HG02642 (cell line): ENCODE results near the gene CCDC136.

Experiments used
- ATAC-seq: cut with Tn5 transposase; IDR thresholded peaks from one replicate; pipeline ENCODE4 v1.9.1; 2021; ENCODE audit warnings: mild to moderate bottlenecking; ENCODE audit not compliant: unreplicated experiment, poor library complexity

Gene CCDC136

GRCh38 chr7:128841921-128842673 is 50.3 kb downstream of the CCDC136 start:
- ATAC-seq = no peak

GRCh38 chr7:128842674-128843641 is 51.2 kb downstream of the CCDC136 start:
- ATAC-seq = no peak

- no peak for ATAC-seq
These were observed 52.3 kb downstream of the CCDC136 start for GRCh38 chr7:128843938-128844621.

- ATAC-seq = no peak
These were observed 53.1 kb downstream of the CCDC136 start for GRCh38 chr7:128844777-128845311.

- no peak for ATAC-seq
These were observed 53.7 kb downstream of the CCDC136 start for GRCh38 chr7:128845475-128845874.

- ATAC-seq = no peak
These were observed 54.2 kb downstream of the CCDC136 start for GRCh38 chr7:128845987-128846386.

- no peak for ATAC-seq
These were observed 55.1 kb downstream of the CCDC136 start for GRCh38 chr7:128846781-128847444.

GRCh38 chr7:128847721-128848211 is 56.0 kb downstream of the CCDC136 start:
- ATAC-seq = no peak

GRCh38 chr7:128848289-128849155 is 56.8 kb downstream of the CCDC136 start:
- no peak for ATAC-seq

- no peak for ATAC-seq
These were observed 57.4 kb downstream of the CCDC136 start for GRCh38 chr7:128849156-128849515.

- ATAC-seq = no peak
These were observed 58.2 kb downstream of the CCDC136 start for GRCh38 chr7:128849804-128850490.

GRCh38 chr7:128852537-128853254 is 60.9 kb downstream of the CCDC136 start:
- ATAC-seq = no peak

- ATAC-seq = no peak
These were observed 62.0 kb downstream of the CCDC136 start for GRCh38 chr7:128853799-128854198.

- no peak for ATAC-seq
These were observed 62.6 kb downstream of the CCDC136 start for GRCh38 chr7:128854396-128854795.

- ATAC-seq = no peak
These were observed 63.8 kb downstream of the CCDC136 start for GRCh38 chr7:128855559-128855958.

- ATAC-seq = no peak
These were observed 64.4 kb downstream of the CCDC136 start for GRCh38 chr7:128856001-128856718.
